K562 (cell line): ENCODE data around the gene ZSWIM1. TPM values are rescaled to one million over a fixed set of nuclear protein-coding genes. Genes with fewer than 3 reads are reported as not detected.

Experiments used
- ADNP ChIP-seq: fragments of 200-800 bp; sonication (Bioruptor generic); IDR thresholded peaks from 2 replicates; pipeline ENCODE4 v1.6.1; 2016; ENCODE audit warnings: missing genetic modification characterization, missing compliant biosample characterization
- CBFA2T3 ChIP-seq: fragments of 450-650 bp; IDR thresholded peaks from 2 replicates; pipeline ENCODE4 v1.6.1; 2017
- CBX2 ChIP-seq: fragments of 200-600 bp; sonication (generic); IDR thresholded peaks from one replicate; pipeline ENCODE4 v1.6.1; 2012; ENCODE audit warnings: mild to moderate bottlenecking, low read length, inconsistent platforms; ENCODE audit not compliant: insufficient read depth, poor library complexity, severe bottlenecking
- CHD2 ChIP-seq: IDR thresholded peaks from 2 replicates; pipeline ENCODE4 v1.6.1; 2011; ENCODE audit warnings: low read depth, low read length
- CREBBP ChIP-seq: IDR thresholded peaks from one replicate; pipeline ENCODE4 v1.6.1; 2012; ENCODE audit warnings: low read depth, mild to moderate bottlenecking, control low read depth, inconsistent platforms, low read length
- CXXC5 ChIP-seq: fragments of 250-450 bp; sonication (Bioruptor Pico); IDR thresholded peaks from 2 replicates; pipeline ENCODE4 v1.8.0; 2022; ENCODE audit warnings: inconsistent platforms, mild to moderate bottlenecking, moderate library complexity
- ERF ChIP-seq: fragments of 450-650 bp; formaldehyde crosslinking; IDR thresholded peaks from 2 replicates; pipeline ENCODE4 v1.4.0; 2020; ENCODE audit warnings: mild to moderate bottlenecking, mixed read lengths
- HCFC1 ChIP-seq: IDR thresholded peaks from 2 replicates; pipeline ENCODE4 v1.6.1; 2012; ENCODE audit warnings: low read depth, low read length, improper control_type of control experiment
- KLF1 ChIP-seq: fragments of 450-650 bp; IDR thresholded peaks from 2 replicates; pipeline ENCODE4 v1.6.1; 2016; ENCODE audit warnings: missing genetic modification characterization, missing compliant biosample characterization
- NR2C1 ChIP-seq, 2 experiments: fragments of 450-650 bp; IDR thresholded peaks; 2 replicates each; pipeline ENCODE4 v1.6.1; 2017; ENCODE audit warnings: mild to moderate bottlenecking in 2 of 2, antibody characterized with exemption in 1 of 2, inconsistent platforms in 1 of 2, missing compliant biosample characterization in 1 of 2, missing genetic modification characterization in 1 of 2
- NR2C2 ChIP-seq, 2 experiments: fragments of 200-800 bp in 1 of 2; sonication (Bioruptor generic) in 1 of 2; sonication (generic) in 1 of 2; formaldehyde crosslinking in 1 of 2; IDR thresholded peaks; 2 replicates each; pipeline versions ENCODE4 v1.6.1 to v1.8.0; 2016 to 2022; ENCODE audit warnings: mild to moderate bottlenecking in 1 of 2, missing compliant biosample characterization in 1 of 2, missing genetic modification characterization in 1 of 2, missing genetic modification reagents in 1 of 2
- NR2F6 ChIP-seq: fragments of 450-650 bp; formaldehyde crosslinking; IDR thresholded peaks from 2 replicates; pipeline ENCODE4 v1.4.0; 2020; ENCODE audit warnings: mild to moderate bottlenecking
- PHF20 ChIP-seq: fragments of 450-650 bp; IDR thresholded peaks from 2 replicates; pipeline ENCODE4 v1.6.1; 2018; ENCODE audit not compliant: partially characterized antibody
- POLR2B ChIP-seq: fragments of 450-650 bp; IDR thresholded peaks from 2 replicates; pipeline ENCODE4 v1.6.1; 2018; ENCODE audit warnings: low read depth; ENCODE audit not compliant: partially characterized antibody
- RNF2 ChIP-seq: sonication (generic); IDR thresholded peaks from 2 replicates; pipeline ENCODE4 v1.6.1; 2016
- SRSF7 ChIP-seq: fragments of 200-400 bp; formaldehyde crosslinking; optimal IDR thresholded peaks from 2 replicates; pipeline ENCODE3; 2017; ENCODE audit warnings: mild to moderate bottlenecking, low read depth, low read length
- TSC22D4 ChIP-seq: fragments of 450-650 bp; IDR thresholded peaks from 2 replicates; pipeline ENCODE4 v1.6.1; 2016; ENCODE audit warnings: missing genetic modification characterization, missing biosample characterization, control low read depth
- ZFX ChIP-seq: sonication (generic); formaldehyde crosslinking; IDR thresholded peaks from 2 replicates; pipeline ENCODE4 v1.8.0; 2022; ENCODE audit warnings: mild to moderate bottlenecking, missing genetic modification reagents, moderate library complexity
- ZNF644 ChIP-seq: fragments of 200-800 bp; sonication (Bioruptor generic); IDR thresholded peaks from 2 replicates; pipeline ENCODE4 v1.6.1; 2016; ENCODE audit warnings: low read depth, missing genetic modification characterization, missing compliant biosample characterization
- polyA plus RNA-seq, 8 experiments: library from polyadenylated mRNA; depleted of rRNA in 4 of 8; stranded (reverse) in 5 of 8; unstranded in 3 of 8; fragments of >200 nt; fragmentation: Nextera tagmentation in 2 of 8; fragmentation: Illumina TruSeq in 1 of 8; extraction: Ambion mirVana in 2 of 8; extraction: Trizol in 1 of 8; gene quantifications; 2 replicates each; pipeline versions ENCODE4 v1.2.1 to v1.2.3, GENCODE V29; 2011 to 2014; ENCODE audit warnings: inconsistent platforms in 1 of 8, missing spikeins in 1 of 8
- total RNA-seq, 7 experiments: library from RNA; depleted of rRNA in 6 of 7; stranded (reverse); fragments of >200 nt in 6 of 7; fragmentation: Illumina TruSeq in 2 of 7; extraction: Trizol in 2 of 7; gene quantifications; 2 replicates each; pipeline versions ENCODE4 v1.2.1 to v1.2.3, GENCODE V29; 2011 to 2021; ENCODE audit warnings: low replicate concordance in 1 of 7
- TF ChIP-seq, protein P1 (sequence below): sonication (generic); formaldehyde crosslinking; IDR thresholded peaks from 2 replicates; pipeline ENCODE4 v1.8.1; 2023; ENCODE audit warnings: mild to moderate bottlenecking, missing genetic modification reagents
- TF ChIP-seq, protein P2 (sequence below): fragments of 250-450 bp; sonication (Bioruptor Pico); IDR thresholded peaks from 2 replicates; pipeline ENCODE4 v1.5.0; 2020; ENCODE audit warnings: mild to moderate bottlenecking, borderline replicate concordance
- TF ChIP-seq, protein P3 (sequence below): fragments of 450-650 bp; IDR thresholded peaks from 2 replicates; pipeline ENCODE4 v1.6.1; 2016; ENCODE audit warnings: mild to moderate bottlenecking

The ZSWIM1 gene
- total and polyA plus RNA-seq, 9 of the 15 experiments (the other 6 are each of a cell fraction or from before 2014, with no cell fraction given): 2.5 to 15.6 (median 9.5) TPM

GRCh38 chr20:45909817-45910669 is 29.0 kb downstream of the ZSWIM1 start (continued):
- TF ChIP-seq POLR2B: no peak
- TF ChIP-seq CREBBP: no peak
- TF ChIP-seq TSC22D4: no peak
- no peak for TF ChIP-seq HCFC1
- no peak; the same call in 1 of the 2 replicates for TF ChIP-seq ZNF644 (tag)
- no peak for TF ChIP-seq RNF2
- TF ChIP-seq, protein P1, sequence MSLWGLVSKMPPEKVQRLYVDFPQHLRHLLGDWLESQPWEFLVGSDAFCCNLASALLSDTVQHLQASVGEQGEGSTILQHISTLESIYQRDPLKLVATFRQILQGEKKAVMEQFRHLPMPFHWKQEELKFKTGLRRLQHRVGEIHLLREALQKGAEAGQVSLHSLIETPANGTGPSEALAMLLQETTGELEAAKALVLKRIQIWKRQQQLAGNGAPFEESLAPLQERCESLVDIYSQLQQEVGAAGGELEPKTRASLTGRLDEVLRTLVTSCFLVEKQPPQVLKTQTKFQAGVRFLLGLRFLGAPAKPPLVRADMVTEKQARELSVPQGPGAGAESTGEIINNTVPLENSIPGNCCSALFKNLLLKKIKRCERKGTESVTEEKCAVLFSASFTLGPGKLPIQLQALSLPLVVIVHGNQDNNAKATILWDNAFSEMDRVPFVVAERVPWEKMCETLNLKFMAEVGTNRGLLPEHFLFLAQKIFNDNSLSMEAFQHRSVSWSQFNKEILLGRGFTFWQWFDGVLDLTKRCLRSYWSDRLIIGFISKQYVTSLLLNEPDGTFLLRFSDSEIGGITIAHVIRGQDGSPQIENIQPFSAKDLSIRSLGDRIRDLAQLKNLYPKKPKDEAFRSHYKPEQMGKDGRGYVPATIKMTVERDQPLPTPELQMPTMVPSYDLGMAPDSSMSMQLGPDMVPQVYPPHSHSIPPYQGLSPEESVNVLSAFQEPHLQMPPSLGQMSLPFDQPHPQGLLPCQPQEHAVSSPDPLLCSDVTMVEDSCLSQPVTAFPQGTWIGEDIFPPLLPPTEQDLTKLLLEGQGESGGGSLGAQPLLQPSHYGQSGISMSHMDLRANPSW (CRISPR knock-in tag): no peak
- TF ChIP-seq ERF: no peak
- TF ChIP-seq SRSF7: no peak
- TF ChIP-seq CBFA2T3: no peak
- TF ChIP-seq, protein P2, sequence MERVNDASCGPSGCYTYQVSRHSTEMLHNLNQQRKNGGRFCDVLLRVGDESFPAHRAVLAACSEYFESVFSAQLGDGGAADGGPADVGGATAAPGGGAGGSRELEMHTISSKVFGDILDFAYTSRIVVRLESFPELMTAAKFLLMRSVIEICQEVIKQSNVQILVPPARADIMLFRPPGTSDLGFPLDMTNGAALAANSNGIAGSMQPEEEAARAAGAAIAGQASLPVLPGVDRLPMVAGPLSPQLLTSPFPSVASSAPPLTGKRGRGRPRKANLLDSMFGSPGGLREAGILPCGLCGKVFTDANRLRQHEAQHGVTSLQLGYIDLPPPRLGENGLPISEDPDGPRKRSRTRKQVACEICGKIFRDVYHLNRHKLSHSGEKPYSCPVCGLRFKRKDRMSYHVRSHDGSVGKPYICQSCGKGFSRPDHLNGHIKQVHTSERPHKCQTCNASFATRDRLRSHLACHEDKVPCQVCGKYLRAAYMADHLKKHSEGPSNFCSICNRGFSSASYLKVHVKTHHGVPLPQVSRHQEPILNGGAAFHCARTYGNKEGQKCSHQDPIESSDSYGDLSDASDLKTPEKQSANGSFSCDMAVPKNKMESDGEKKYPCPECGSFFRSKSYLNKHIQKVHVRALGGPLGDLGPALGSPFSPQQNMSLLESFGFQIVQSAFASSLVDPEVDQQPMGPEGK (CRISPR knock-in tag): no peak
- no peak for TF ChIP-seq PHF20
- TF ChIP-seq NR2C1 (IDR thresholded peaks at IDR 0.05): peak; percentile 73
- TF ChIP-seq NR2C1 (tag; IDR thresholded peaks at IDR 0.05): peak; percentile 80
- TF ChIP-seq CHD2: no peak
- peak; percentile 15; the same call in 1 of the 2 replicates for TF ChIP-seq CXXC5 (CRISPR knock-in tag)
- no peak for TF ChIP-seq NR2F6 (CRISPR knock-in tag)
- 0 out of 2 replicates have a peak, but pooled peaks have one; percentile 18 for TF ChIP-seq NR2C2 (CRISPR knock-in tag; IDR thresholded peaks at IDR 0.05)
- peak; percentile 80 for TF ChIP-seq NR2C2 (tag; IDR thresholded peaks at IDR 0.05)
- no peak for TF ChIP-seq CBX2
- TF ChIP-seq, protein P3, sequence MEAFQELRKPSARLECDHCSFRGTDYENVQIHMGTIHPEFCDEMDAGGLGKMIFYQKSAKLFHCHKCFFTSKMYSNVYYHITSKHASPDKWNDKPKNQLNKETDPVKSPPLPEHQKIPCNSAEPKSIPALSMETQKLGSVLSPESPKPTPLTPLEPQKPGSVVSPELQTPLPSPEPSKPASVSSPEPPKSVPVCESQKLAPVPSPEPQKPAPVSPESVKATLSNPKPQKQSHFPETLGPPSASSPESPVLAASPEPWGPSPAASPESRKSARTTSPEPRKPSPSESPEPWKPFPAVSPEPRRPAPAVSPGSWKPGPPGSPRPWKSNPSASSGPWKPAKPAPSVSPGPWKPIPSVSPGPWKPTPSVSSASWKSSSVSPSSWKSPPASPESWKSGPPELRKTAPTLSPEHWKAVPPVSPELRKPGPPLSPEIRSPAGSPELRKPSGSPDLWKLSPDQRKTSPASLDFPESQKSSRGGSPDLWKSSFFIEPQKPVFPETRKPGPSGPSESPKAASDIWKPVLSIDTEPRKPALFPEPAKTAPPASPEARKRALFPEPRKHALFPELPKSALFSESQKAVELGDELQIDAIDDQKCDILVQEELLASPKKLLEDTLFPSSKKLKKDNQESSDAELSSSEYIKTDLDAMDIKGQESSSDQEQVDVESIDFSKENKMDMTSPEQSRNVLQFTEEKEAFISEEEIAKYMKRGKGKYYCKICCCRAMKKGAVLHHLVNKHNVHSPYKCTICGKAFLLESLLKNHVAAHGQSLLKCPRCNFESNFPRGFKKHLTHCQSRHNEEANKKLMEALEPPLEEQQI: no peak
- peak; percentile 63 for TF ChIP-seq ZFX (CRISPR knock-in tag)
- TF ChIP-seq ADNP (tag): 0 out of 2 replicates have a peak, but pooled peaks have one; percentile 29
- no peak for TF ChIP-seq KLF1 (tag)
